Measurements from ENCODE around the gene ZNRD2. TPM values are rescaled to one million over a fixed set of nuclear protein-coding genes. Genes with fewer than 3 reads are reported as not detected.

The ZNRD2 gene
- polyA plus RNA-seq, 3 donors = 48.5 to 65.1 (median 56.2) TPM

- Histone ChIP-seq H3K27me3 (ENCODE audit: control insufficient read depth in 2 of 2, insufficient read depth in 2 of 2, low read length in 2 of 2) (no peaks in the 10 kb centered on the region), H4K20me1 (ENCODE audit: insufficient read depth, low read length) (peaks cover 81% of the 10 kb centered on the region), H3K27ac (ENCODE audit: low read depth in 1 of 2, low read length in 2 of 2) (peak overlapping the region; percentile 82 to 93), H3K36me3 (replicated peaks in 1 of 2; ENCODE audit: control insufficient read depth in 1 of 2, insufficient read depth in 2 of 2, low read length in 2 of 2) (peaks cover 41% of the 10 kb centered on the region in 2 donors), H3K4me2 (replicated peaks; ENCODE audit: extremely low read depth, low read length, poor library complexity, severe bottlenecking) (peak overlapping the region; percentile 97), H3K9me3 (replicated peaks in 1 of 2; ENCODE audit: control insufficient read depth in 1 of 2, insufficient read depth in 1 of 2, low read length in 2 of 2) (no peaks in the 10 kb centered on the region), H3K9ac (ENCODE audit: insufficient read depth, low read length, poor library complexity, severe bottlenecking) (peak overlapping the region; percentile 80), H3K4me3 (replicated peaks in 1 of 3; ENCODE audit: low read depth in 2 of 3, low read length in 3 of 3) (peak overlapping the region; percentile 48 to 100 (median 98)), H2AFZ (ENCODE audit: insufficient read depth, low read depth, low read length, poor library complexity, severe bottlenecking) (no peak overlapping the region), H3K79me2 (ENCODE audit: insufficient read depth, low read length) (peaks cover 86% of the 10 kb centered on the region), H3K4me1 (ENCODE audit: control insufficient read depth in 1 of 2, insufficient read depth in 2 of 2, low read length in 2 of 2) (peaks cover 49 to 71% of the 10 kb centered on the region in 2 donors)
- WGBS (ENCODE audit: insufficient coverage) = 9% methylated on average over 15 of the region's 18 CpGs
- H3K4me3 Mint-ChIP-seq = peak overlapping the region; percentile 90 to 95
- no peaks in the 10 kb centered on the region for H3K27me3 Mint-ChIP-seq (ENCODE audit: low read depth in 3 of 3)
- H3K36me3 Mint-ChIP-seq = peaks cover 35 to 51% of the 10 kb centered on the region in 2 donors
- intact Hi-C loops (cut with micrococcal nuclease) = loop anchor here (1.0 to 10.0 kb wide), 3 partner anchors 11 to 552 kb away; partner anchors contain the start of genes MAP3K11 (in 1 of the 2) and SNX15 (in 1 of the 2)
- H3K4me1 Mint-ChIP-seq = peaks cover 49% of the 10 kb centered on the region
- H3K9me3 Mint-ChIP-seq = peaks cover 0 to 2% (median 0%) of the 10 kb centered on the region in 7 donors
- peak; percentile 95 to 98 (median 95) for DNase-seq
- peak overlapping the region; percentile 93 to 97 (median 96) for H3K27ac Mint-ChIP-seq
- TF ChIP-seq CTCF (IDR thresholded peaks at IDR 0.05) = no peak
Measured at GRCh38 chr11:65576867-65577755, 6.8 kb downstream of the ZNRD2 start.

- H3K4me3 Mint-ChIP-seq = peak overlapping the region; percentile 90 to 95
- no peaks in the 10 kb centered on the region for H3K9me3 ChIP-seq (replicated peaks in 1 of 2; ENCODE audit: control insufficient read depth in 1 of 2, insufficient read depth in 1 of 2, low read length in 2 of 2)
- H3K27me3 Mint-ChIP-seq (ENCODE audit: low read depth in 3 of 3) = peaks cover 0 to 2% (median 0%) of the 10 kb centered on the region in 3 donors
- H3K4me1 ChIP-seq (ENCODE audit: control insufficient read depth in 1 of 2, insufficient read depth in 2 of 2, low read length in 2 of 2) = peaks cover 48 to 67% of the 10 kb centered on the region in 2 donors
- peak overlapping the region; percentile 82 to 93 for H3K27ac ChIP-seq (ENCODE audit: low read depth in 1 of 2, low read length in 2 of 2)
- H3K9ac ChIP-seq (ENCODE audit: insufficient read depth, low read length, poor library complexity, severe bottlenecking) = peak overlapping the region; percentile 80
- H3K4me2 ChIP-seq (replicated peaks; ENCODE audit: extremely low read depth, low read length, poor library complexity, severe bottlenecking) = peak overlapping the region; percentile 97
- peak overlapping the region; percentile 48 to 100 (median 98) for H3K4me3 ChIP-seq (replicated peaks in 1 of 3; ENCODE audit: low read depth in 2 of 3, low read length in 3 of 3)
- intact Hi-C loops (cut with micrococcal nuclease) = loop anchor here (1.0 to 10.0 kb wide), 3 partner anchors 11 to 553 kb away; partner anchors contain the start of genes MAP3K11 (in 1 of the 2) and SNX15 (in 1 of the 2)
- DNase-seq = no peak
- peaks cover 0 to 2% (median 0%) of the 10 kb centered on the region in 7 donors for H3K9me3 Mint-ChIP-seq
- peaks cover 87% of the 10 kb centered on the region for H4K20me1 ChIP-seq (ENCODE audit: insufficient read depth, low read length)
- no peak overlapping the region for H2AFZ ChIP-seq (ENCODE audit: insufficient read depth, low read depth, low read length, poor library complexity, severe bottlenecking)
- H3K36me3 ChIP-seq (replicated peaks in 1 of 2; ENCODE audit: control insufficient read depth in 1 of 2, insufficient read depth in 2 of 2, low read length in 2 of 2) = peaks cover 47 to 48% of the 10 kb centered on the region in 2 donors
- no peaks in the 10 kb centered on the region for H3K27me3 ChIP-seq (ENCODE audit: control insufficient read depth in 2 of 2, insufficient read depth in 2 of 2, low read length in 2 of 2)
- 43% methylated on average over 8 of the region's 8 CpGs for WGBS (ENCODE audit: insufficient coverage)
- peaks cover 50% of the 10 kb centered on the region for H3K4me1 Mint-ChIP-seq
- peaks cover 41 to 57% of the 10 kb centered on the region in 2 donors for H3K36me3 Mint-ChIP-seq
- peak overlapping the region; percentile 93 to 96 (median 94) for H3K27ac Mint-ChIP-seq
- H3K79me2 ChIP-seq (ENCODE audit: insufficient read depth, low read length) = peaks cover 93% of the 10 kb centered on the region
- no peak for TF ChIP-seq CTCF (IDR thresholded peaks at IDR 0.05)
Measured at GRCh38 chr11:65577756-65578109, 7.5 kb downstream of the ZNRD2 start.
